Kidney (tissue), 14 donors: ENCODE data around the gene IRF4. TPM values are rescaled to one million over a fixed set of nuclear protein-coding genes. Genes with fewer than 3 reads are reported as not detected.

Experiments used
- DNase-seq, 5 donors: peaks; one replicate each; pipeline ENCODE4 v3.0.0-alpha.2; 2013 to 2020
- FAIRE-seq: peaks from 2 replicates; lab custom pipeline; 2012; peaks lifted over from hg19 to GRCh38; lab: Jason Lieb, UNC
- H3K27ac ChIP-seq, 2 donors: one replicate each; pipeline ENCODE4 v1.7.0; 2013; ENCODE audit warnings: low read depth in 2 of 2, low read length in 2 of 2, inconsistent platforms in 1 of 2
- H3K27me3 ChIP-seq: one replicate; pipeline ENCODE4 v1.7.1; 2013; ENCODE audit warnings: low read length, inconsistent platforms; ENCODE audit not compliant: control insufficient read depth, insufficient read depth
- H3K36me3 ChIP-seq, 3 donors: one replicate each; pipeline versions ENCODE4 v1.7.0 to v1.7.1; 2013; ENCODE audit warnings: low read length in 3 of 3, control low read depth in 1 of 3, inconsistent platforms in 1 of 3; ENCODE audit not compliant: insufficient read depth in 3 of 3, control insufficient read depth in 2 of 3
- H3K4me1 ChIP-seq, 3 donors: one replicate each; pipeline versions ENCODE4 v1.7.0 to v1.7.1; 2013; ENCODE audit warnings: low read length in 3 of 3, inconsistent platforms in 1 of 3, low read depth in 1 of 3; ENCODE audit not compliant: control insufficient read depth in 2 of 3, insufficient read depth in 2 of 3
- H3K4me3 ChIP-seq, 3 donors: one replicate each; pipeline versions ENCODE4 v1.7.0 to v1.8.1; 2013; ENCODE audit warnings: low read length in 3 of 3, control low read depth in 1 of 3, inconsistent platforms in 1 of 3
- H3K9ac ChIP-seq, 3 donors: one replicate each; pipeline versions ENCODE4 v1.7.0 to v1.7.1; 2013; ENCODE audit warnings: low read length in 3 of 3, control low read depth in 1 of 3, inconsistent platforms in 1 of 3
- H3K9me3 ChIP-seq, 3 donors: one replicate each; pipeline versions ENCODE4 v1.7.0 to v1.7.1; 2013; ENCODE audit warnings: low read length in 3 of 3, control low read depth in 1 of 3, inconsistent platforms in 1 of 3; ENCODE audit not compliant: control insufficient read depth in 2 of 3, insufficient read depth in 1 of 3
- CTCF ChIP-seq: IDR thresholded peaks from 3 replicates; pipeline ENCODE4 v1.5.1; 2012; ENCODE audit warnings: mild to moderate bottlenecking, moderate library complexity, borderline replicate concordance; ENCODE audit not compliant: insufficient read depth; ENCODE audit errors: extremely low read depth
- intact Hi-C: fragments of 100-400 bp; cut with DNase I; formaldehyde crosslinking; loops from one replicate; pipeline ENCODE4 v1.11.1; 2022
- polyA plus RNA-seq: library from polyadenylated mRNA; stranded (reverse); fragments of 350-450 nt; fragmentation: Illumina TruSeq; extraction: RNeasy Lipid Tissue Mini Kit (QIAGEN cat#74804); gene quantifications from one replicate; pipeline ENCODE4 v1.2.3, GENCODE V29; 2014; ENCODE audit warnings: low read depth, low replicate concordance; ENCODE audit not compliant: insufficient read depth
- total RNA-seq: library from RNA; stranded (reverse); fragmentation: NEBNext Ultra II Directional; extraction: Animal tissue kit (Norgen Biotek cat#: 25700); gene quantifications from one replicate; pipeline ENCODE4 v1.2.1, GENCODE V29; 2021
- donor health status: control.
- donor health status: control.
- donor health status: control.
- donor health status: control.
- donor health status: control.
- donor health status: DM: yes; HTN: yes; CAD: no.
- donor health status: Normal renal cell carcinoma (clear cell type).

The IRF4 gene
- total and polyA plus RNA-seq, 2 donors from 2014 or later, result 23.7 TPM; not detected in 1

- Histone ChIP-seq H3K36me3 (peaks cover 0 to 3% (median 0%) of the 10 kb centered on the region in 3 donors), H3K4me3 (no peak overlapping the region), H3K9ac (no peak overlapping the region), H3K27ac (no peak overlapping the region), H3K4me1 (no peaks in the 10 kb centered on the region), H3K9me3 (peaks cover 0 to 4% (median 3%) of the 10 kb centered on the region in 3 donors), H3K27me3 (peaks cover 2% of the 10 kb centered on the region)
- intact Hi-C loops, result no loop called here
- FAIRE-seq (no peak), DNase-seq (peak in 1 of 5 donors; percentile 49)
- no peak for TF ChIP-seq CTCF
Observed at GRCh38 chr6:362924-363249, 28.7 kb upstream of the IRF4 start.

DNA sequence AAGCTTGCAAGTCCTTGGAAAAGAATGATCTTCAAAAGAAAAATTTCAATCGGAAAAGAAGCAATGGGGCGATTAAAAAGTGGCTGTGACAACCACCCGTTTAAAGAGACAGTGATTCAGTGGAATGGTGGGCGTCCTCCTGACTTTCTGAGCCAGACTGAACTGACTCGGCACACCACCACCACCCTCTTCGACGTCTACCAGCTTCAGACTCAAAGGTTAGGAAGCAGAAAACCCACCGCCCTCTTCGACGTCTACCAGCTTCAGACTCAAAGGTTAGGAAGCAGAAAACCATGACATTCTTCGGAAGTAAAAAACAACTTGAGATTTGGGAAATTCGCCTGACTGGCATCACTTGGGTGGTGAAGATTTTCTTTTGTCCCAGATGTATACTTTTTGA lies 28.3 kb upstream of the IRF4 start:
- Histone ChIP-seq H3K4me1 (no peaks in the 10 kb centered on the region), H3K4me3 (no peak overlapping the region), H3K9ac (no peak overlapping the region), H3K36me3 (peaks cover 0 to 3% (median 0%) of the 10 kb centered on the region in 3 donors), H3K27ac (no peak overlapping the region), H3K9me3 (peaks cover 0 to 4% (median 3%) of the 10 kb centered on the region in 3 donors), H3K27me3 (peaks cover 2% of the 10 kb centered on the region)
- no peak for FAIRE-seq
- TF ChIP-seq CTCF, result no peak
- intact Hi-C loops, result no loop called here
- peak in 1 of 5 donors; percentile 52 for DNase-seq

DNA sequence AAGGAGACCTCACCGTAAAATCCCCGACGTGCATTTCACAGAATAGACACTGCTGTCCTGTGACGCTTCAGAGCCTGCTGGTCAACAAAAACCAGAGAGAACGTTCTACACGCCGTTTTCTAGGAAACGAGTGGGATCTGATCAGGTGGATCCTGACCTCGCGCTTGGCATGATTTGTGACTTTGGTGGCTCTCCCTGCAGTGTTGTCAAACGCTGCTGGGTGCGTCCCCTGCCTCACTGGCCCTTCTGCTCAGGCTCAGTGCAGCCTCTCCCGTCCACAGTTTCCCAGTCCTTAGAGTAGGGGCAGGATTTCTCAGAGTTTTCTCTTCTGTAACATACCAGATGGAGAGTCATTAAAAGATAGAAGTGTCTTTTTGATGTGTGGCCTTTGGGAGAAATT lies 27.6 kb upstream of the IRF4 start:
- peaks cover 0 to 3% (median 0%) of the 10 kb centered on the region in 3 donors for H3K36me3 ChIP-seq
- intact Hi-C loops, result no loop called here
- no peak overlapping the region for H3K4me3 ChIP-seq
- no peak overlapping the region for H3K9ac ChIP-seq
- peaks cover 0 to 4% (median 3%) of the 10 kb centered on the region in 3 donors for H3K9me3 ChIP-seq
- H3K27me3 ChIP-seq, result peaks cover 2% of the 10 kb centered on the region
- peak in 1 of 5 donors; percentile 67 for DNase-seq
- TF ChIP-seq CTCF, result no peak
- no peaks in the 10 kb centered on the region for H3K4me1 ChIP-seq
- FAIRE-seq, result no peak
- H3K27ac ChIP-seq, result no peak overlapping the region
